ENCODE measurements around the gene TRAPPC14. TPM values are rescaled to one million over a fixed set of nuclear protein-coding genes. Genes with fewer than 3 reads are reported as not detected.

The TRAPPC14 gene
- total and polyA plus RNA-seq, 9 of the 15 experiments (the other 6 are each of a cell fraction or from before 2014, with no cell fraction given) = 0.42 to 45.9 (median 18.2) TPM

DNA sequence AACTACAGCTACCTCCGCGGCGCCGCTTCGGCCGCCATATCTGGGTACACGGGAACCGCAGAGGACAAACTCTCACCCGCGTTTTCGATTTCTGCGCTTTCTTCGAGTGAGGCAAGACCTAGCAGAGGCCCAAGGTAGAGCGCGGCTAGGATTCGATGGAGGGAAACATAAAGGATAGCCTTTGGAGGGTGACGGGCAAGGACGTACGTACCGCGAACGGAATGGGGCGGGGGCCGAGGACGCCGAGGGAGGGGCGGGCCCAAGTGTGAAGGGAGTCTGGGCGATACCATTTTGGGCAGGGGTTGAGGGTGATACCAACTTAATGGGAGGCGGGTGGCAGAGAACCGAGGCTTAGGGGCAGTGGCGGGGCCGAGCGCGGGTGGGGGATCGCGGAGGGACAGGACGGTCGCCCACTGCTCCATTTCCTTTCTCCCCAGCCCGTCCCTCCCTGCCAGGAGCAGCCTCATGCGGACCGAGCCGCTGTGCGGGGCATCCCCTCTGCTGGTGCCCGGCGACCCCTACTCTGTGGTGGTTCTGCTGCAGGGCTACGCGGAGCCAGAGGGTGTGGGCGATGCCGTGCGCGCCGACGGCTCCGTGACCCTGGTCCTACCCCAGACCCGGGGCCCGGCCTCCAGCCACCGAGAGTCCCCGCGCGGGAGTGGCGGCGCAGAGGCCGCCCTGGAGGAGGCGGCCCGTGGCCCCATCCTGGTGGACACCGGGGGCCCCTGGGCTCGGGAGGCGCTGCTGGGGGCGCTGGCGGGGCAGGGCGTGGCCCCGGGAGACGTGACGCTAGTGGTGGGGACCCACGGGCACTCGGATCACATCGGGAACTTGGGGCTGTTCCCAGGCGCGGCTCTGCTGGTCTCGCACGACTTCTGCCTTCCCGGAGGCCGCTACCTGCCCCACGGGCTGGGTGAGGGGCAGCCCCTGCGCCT, 31.3 kb downstream of the TRAPPC14 start, which contains the start of gene MBLAC1 (continued):
- TF ChIP-seq, protein P1, sequence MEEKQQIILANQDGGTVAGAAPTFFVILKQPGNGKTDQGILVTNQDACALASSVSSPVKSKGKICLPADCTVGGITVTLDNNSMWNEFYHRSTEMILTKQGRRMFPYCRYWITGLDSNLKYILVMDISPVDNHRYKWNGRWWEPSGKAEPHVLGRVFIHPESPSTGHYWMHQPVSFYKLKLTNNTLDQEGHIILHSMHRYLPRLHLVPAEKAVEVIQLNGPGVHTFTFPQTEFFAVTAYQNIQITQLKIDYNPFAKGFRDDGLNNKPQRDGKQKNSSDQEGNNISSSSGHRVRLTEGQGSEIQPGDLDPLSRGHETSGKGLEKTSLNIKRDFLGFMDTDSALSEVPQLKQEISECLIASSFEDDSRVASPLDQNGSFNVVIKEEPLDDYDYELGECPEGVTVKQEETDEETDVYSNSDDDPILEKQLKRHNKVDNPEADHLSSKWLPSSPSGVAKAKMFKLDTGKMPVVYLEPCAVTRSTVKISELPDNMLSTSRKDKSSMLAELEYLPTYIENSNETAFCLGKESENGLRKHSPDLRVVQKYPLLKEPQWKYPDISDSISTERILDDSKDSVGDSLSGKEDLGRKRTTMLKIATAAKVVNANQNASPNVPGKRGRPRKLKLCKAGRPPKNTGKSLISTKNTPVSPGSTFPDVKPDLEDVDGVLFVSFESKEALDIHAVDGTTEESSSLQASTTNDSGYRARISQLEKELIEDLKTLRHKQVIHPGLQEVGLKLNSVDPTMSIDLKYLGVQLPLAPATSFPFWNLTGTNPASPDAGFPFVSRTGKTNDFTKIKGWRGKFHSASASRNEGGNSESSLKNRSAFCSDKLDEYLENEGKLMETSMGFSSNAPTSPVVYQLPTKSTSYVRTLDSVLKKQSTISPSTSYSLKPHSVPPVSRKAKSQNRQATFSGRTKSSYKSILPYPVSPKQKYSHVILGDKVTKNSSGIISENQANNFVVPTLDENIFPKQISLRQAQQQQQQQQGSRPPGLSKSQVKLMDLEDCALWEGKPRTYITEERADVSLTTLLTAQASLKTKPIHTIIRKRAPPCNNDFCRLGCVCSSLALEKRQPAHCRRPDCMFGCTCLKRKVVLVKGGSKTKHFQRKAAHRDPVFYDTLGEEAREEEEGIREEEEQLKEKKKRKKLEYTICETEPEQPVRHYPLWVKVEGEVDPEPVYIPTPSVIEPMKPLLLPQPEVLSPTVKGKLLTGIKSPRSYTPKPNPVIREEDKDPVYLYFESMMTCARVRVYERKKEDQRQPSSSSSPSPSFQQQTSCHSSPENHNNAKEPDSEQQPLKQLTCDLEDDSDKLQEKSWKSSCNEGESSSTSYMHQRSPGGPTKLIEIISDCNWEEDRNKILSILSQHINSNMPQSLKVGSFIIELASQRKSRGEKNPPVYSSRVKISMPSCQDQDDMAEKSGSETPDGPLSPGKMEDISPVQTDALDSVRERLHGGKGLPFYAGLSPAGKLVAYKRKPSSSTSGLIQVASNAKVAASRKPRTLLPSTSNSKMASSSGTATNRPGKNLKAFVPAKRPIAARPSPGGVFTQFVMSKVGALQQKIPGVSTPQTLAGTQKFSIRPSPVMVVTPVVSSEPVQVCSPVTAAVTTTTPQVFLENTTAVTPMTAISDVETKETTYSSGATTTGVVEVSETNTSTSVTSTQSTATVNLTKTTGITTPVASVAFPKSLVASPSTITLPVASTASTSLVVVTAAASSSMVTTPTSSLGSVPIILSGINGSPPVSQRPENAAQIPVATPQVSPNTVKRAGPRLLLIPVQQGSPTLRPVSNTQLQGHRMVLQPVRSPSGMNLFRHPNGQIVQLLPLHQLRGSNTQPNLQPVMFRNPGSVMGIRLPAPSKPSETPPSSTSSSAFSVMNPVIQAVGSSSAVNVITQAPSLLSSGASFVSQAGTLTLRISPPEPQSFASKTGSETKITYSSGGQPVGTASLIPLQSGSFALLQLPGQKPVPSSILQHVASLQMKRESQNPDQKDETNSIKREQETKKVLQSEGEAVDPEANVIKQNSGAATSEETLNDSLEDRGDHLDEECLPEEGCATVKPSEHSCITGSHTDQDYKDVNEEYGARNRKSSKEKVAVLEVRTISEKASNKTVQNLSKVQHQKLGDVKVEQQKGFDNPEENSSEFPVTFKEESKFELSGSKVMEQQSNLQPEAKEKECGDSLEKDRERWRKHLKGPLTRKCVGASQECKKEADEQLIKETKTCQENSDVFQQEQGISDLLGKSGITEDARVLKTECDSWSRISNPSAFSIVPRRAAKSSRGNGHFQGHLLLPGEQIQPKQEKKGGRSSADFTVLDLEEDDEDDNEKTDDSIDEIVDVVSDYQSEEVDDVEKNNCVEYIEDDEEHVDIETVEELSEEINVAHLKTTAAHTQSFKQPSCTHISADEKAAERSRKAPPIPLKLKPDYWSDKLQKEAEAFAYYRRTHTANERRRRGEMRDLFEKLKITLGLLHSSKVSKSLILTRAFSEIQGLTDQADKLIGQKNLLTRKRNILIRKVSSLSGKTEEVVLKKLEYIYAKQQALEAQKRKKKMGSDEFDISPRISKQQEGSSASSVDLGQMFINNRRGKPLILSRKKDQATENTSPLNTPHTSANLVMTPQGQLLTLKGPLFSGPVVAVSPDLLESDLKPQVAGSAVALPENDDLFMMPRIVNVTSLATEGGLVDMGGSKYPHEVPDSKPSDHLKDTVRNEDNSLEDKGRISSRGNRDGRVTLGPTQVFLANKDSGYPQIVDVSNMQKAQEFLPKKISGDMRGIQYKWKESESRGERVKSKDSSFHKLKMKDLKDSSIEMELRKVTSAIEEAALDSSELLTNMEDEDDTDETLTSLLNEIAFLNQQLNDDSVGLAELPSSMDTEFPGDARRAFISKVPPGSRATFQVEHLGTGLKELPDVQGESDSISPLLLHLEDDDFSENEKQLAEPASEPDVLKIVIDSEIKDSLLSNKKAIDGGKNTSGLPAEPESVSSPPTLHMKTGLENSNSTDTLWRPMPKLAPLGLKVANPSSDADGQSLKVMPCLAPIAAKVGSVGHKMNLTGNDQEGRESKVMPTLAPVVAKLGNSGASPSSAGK (IDR thresholded peaks at IDR 0.05) = peak; percentile 87
- TF ChIP-seq PHF8 (IDR thresholded peaks at IDR 0.05; ENCODE audit: borderline replicate concordance, low read length) (peak; percentile 87), NCOA6 (IDR thresholded peaks at IDR 0.05) (no peak), L3MBTL2 (IDR thresholded peaks at IDR 0.05) (peak; percentile 33; the same call in 1 of the 2 replicates), HIVEP1 (CRISPR knock-in tag; IDR thresholded peaks at IDR 0.05) (0 out of 2 replicates have a peak, but pooled peaks have one; percentile 35), POLR2A (conservative IDR thresholded peaks at IDR 0.05) (peak; percentile 92), BRF1 (IDR thresholded peaks at IDR 0.05; ENCODE audit: borderline replicate concordance, extremely low read depth, insufficient read length) (no peak), ZNF584 (CRISPR knock-in tag; IDR thresholded peaks at IDR 0.05; ENCODE audit: low read depth) (peak; percentile 34; the same call in 1 of the 2 replicates), KDM2B (CRISPR knock-in tag; IDR thresholded peaks at IDR 0.05) (peak; percentile 68; the same call in 1 of the 2 replicates), ZNF41 (CRISPR knock-in tag; conservative IDR thresholded peaks at IDR 0.05) (no peak), ZNF134 (CRISPR knock-in tag; conservative IDR thresholded peaks at IDR 0.05) (no peak), NR2F6 (CRISPR knock-in tag; IDR thresholded peaks at IDR 0.05) (no peak), SRSF9 (IDR thresholded peaks at IDR 0.05; ENCODE audit: borderline replicate concordance, low read depth, low read length) (no peak)
- TF ChIP-seq, protein P2, sequence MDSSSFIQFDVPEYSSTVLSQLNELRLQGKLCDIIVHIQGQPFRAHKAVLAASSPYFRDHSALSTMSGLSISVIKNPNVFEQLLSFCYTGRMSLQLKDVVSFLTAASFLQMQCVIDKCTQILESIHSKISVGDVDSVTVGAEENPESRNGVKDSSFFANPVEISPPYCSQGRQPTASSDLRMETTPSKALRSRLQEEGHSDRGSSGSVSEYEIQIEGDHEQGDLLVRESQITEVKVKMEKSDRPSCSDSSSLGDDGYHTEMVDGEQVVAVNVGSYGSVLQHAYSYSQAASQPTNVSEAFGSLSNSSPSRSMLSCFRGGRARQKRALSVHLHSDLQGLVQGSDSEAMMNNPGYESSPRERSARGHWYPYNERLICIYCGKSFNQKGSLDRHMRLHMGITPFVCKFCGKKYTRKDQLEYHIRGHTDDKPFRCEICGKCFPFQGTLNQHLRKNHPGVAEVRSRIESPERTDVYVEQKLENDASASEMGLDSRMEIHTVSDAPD (CRISPR knock-in tag; IDR thresholded peaks at IDR 0.05) = no peak
- TF ChIP-seq, protein P3, sequence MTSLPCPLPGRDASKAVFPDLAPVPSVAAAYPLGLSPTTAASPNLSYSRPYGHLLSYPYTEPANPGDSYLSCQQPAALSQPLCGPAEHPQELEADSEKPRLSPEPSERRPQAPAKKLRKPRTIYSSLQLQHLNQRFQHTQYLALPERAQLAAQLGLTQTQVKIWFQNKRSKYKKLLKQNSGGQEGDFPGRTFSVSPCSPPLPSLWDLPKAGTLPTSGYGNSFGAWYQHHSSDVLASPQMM (CRISPR knock-in tag; IDR thresholded peaks at IDR 0.05) = no peak
